Measurements from ENCODE around the gene C4orf50. TPM values are rescaled to one million over a fixed set of nuclear protein-coding genes. Genes with fewer than 3 reads are reported as not detected.

Gene C4orf50
- total and polyA plus RNA-seq, 10 of the 15 experiments (the other 5 are each of a cell fraction or from before 2014, with no cell fraction given), result 0.04 to 0.09 (median 0.05) TPM; not detected in 3

DNA sequence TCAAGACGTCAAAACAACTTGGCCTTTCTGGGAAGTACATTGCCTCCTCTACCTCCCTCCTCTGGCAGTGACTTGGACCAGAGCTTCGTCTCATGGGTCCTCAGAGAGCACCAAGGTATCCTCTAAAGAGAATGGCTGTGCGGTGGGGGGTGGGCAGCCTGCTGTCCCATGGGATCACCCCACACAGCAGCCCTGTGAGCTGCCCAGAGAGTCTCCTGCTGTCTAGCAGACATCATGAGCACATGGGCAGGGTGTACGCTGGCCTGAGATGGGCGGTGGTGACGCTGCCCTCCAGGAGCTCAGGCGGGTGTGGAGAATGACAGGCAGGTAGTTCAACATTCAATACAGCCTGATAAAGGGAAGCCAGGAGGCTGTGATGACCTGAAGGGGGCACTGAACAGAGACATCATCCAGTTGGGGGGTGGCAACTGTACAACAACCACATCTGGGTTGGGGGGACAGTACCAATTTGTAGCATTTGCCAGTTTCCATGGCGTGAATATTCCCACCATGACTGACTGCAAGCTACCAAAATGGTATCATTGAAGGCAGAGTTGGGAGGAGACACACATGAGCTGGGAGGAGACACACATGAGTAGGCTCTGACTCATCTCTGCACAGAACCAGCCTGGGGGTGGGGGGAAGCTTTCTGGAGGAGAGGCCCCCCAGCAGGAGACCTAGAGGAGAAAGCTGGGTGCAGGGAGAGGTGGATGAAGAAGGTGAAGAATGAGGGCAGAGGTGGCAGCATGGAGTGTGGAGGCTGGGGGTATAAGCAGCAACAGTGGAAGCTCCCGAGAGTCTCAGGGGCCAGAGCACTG is 35.9 kb downstream of the C4orf50 start:
- POLR2A ChIA-PET, result interaction anchor here (0.6 kb wide), 1 partner anchor 13 kb away, joined by 3 read pairs; no protein-coding TSS in a partner anchor
- Histone ChIP-seq H3K36me3 (ENCODE audit: control insufficient read depth in 2 of 2, insufficient read depth in 2 of 2, low read length in 1 of 2) (no peaks in the 10 kb centered on the region), H2AFZ (ENCODE audit: control insufficient read depth, low read depth, low read length) (no peak overlapping the region), H3K27me3 (replicated peaks in 1 of 2; ENCODE audit: control insufficient read depth in 2 of 2, insufficient read depth in 2 of 2, low read length in 1 of 2) (peaks cover 0 to 5% of the 10 kb centered on the region in 2 experiments; a peak in 1 of 4 replicates), H3K4me3 (no peak overlapping the region), H3K4me2 (ENCODE audit: control insufficient read depth, insufficient read depth) (peak overlapping the region; percentile 3; the same call in 1 of the 2 replicates), H4K20me1 (ENCODE audit: control insufficient read depth, insufficient read depth) (no peaks in the 10 kb centered on the region), H3K4me1 (ENCODE audit: control insufficient read depth, insufficient read depth, low read length) (peaks cover 6% of the 10 kb centered on the region), H3K27ac (ENCODE audit: control insufficient read depth, insufficient read depth) (no peak overlapping the region), H3K79me2 (ENCODE audit: control insufficient read depth, insufficient read depth, low read length) (no peaks in the 10 kb centered on the region), H3K9ac (ENCODE audit: control insufficient read depth, insufficient read depth, low read length) (no peak overlapping the region), H3K9me3 (replicated peaks; ENCODE audit: control insufficient read depth, insufficient read depth, low read length) (peaks cover 7% of the 10 kb centered on the region; the same call in 2 of the 3 replicates)
- SMC1A ChIA-PET (ENCODE audit: uncharacterized antibody, unreplicated experiment), result interaction anchor here (0.8 kb wide), 1 partner anchor 15 kb away, joined by 3 read pairs; no protein-coding TSS in a partner anchor
- in situ Hi-C loops (cut with MboI) (no loop called here), intact Hi-C loops (cut with micrococcal nuclease; ENCODE audit: unreplicated experiment) (no loop called here)
- DNase-seq (ENCODE audit: low read depth, low spot score) (no peak), ATAC-seq (no peak; the same call in 1 of the 3 replicates), FAIRE-seq (no peak)
- TF ChIP-seq BMI1 (IDR thresholded peaks at IDR 0.05; ENCODE audit: borderline replicate concordance) (no peak), IRF4 (IDR thresholded peaks at IDR 0.05; ENCODE audit: low read depth, low read length) (0 out of 2 replicates have a peak, but pooled peaks have one; percentile 30), JUNB (IDR thresholded peaks at IDR 0.05) (0 out of 2 replicates have a peak, but pooled peaks have one; percentile 10), EED (IDR thresholded peaks at IDR 0.05; ENCODE audit: low read depth) (0 out of 2 replicates have a peak, but pooled peaks have one; percentile 17)
- no TSS peak for BruUV-seq (replicated peaks)
- RAD21 ChIA-PET (ENCODE audit: unreplicated experiment), result no interaction called here
- 28% methylated on average over 9 of the region's 9 CpGs for WGBS (ENCODE audit: insufficient coverage, insufficient replicate concordance, low lambda C conversion rate, missing lambda C conversion rate)
- CTCF ChIA-PET, result interaction anchor here (0.6 to 3.8 kb wide), 6 partner anchors 16 to 988 kb away, joined by 3 to 21 read pairs (median 3); no protein-coding TSS in a partner anchor

DNA sequence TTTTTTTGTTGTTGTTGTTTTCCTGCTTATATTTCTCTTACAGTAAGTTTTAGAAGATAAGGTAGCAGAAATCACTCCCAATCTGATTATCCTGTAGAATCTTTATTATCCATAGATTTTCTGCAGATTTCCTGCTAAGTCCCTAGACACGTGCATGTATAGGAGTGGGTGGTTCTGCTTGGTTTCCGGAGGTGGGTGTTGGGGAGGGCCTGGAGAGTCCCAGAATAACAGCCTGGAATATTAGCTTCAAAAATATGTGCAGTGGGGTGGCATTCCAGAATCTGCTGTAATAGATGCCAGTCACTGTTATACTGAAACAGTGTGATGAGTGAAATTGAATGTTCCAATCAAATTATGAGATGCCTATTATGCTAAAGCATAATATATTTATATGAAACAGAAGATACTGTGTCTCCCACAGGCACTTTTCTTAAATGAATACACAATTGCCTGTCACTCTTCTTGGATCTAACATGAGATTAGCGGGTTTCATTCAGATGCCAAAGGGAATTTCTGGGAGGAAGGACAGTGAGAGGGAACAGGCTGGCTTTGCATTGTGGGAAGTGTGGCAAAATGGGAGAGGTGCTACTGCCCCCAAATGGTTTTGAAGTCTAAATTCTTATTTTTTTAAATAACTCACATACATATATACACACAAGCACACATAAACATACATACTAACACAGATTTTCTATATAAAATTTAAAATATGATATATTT is 37.6 kb downstream of the C4orf50 start:
- POLR2A ChIA-PET, result no interaction called here
- SMC1A ChIA-PET (ENCODE audit: uncharacterized antibody, unreplicated experiment), result no interaction called here
- Histone ChIP-seq H3K9me3 (replicated peaks; ENCODE audit: control insufficient read depth, insufficient read depth, low read length) (peaks cover 7% of the 10 kb centered on the region; the same call in 2 of the 3 replicates), H4K20me1 (ENCODE audit: control insufficient read depth, insufficient read depth) (no peaks in the 10 kb centered on the region), H3K36me3 (ENCODE audit: control insufficient read depth in 2 of 2, insufficient read depth in 2 of 2, low read length in 1 of 2) (no peaks in the 10 kb centered on the region), H3K4me2 (ENCODE audit: control insufficient read depth, insufficient read depth) (no peak overlapping the region), H3K27ac (ENCODE audit: control insufficient read depth, insufficient read depth) (no peak overlapping the region), H3K4me1 (ENCODE audit: control insufficient read depth, insufficient read depth, low read length) (peaks cover 6% of the 10 kb centered on the region), H3K4me3 (no peak overlapping the region), H3K9ac (ENCODE audit: control insufficient read depth, insufficient read depth, low read length) (no peak overlapping the region), H2AFZ (ENCODE audit: control insufficient read depth, low read depth, low read length) (no peak overlapping the region), H3K79me2 (ENCODE audit: control insufficient read depth, insufficient read depth, low read length) (no peaks in the 10 kb centered on the region), H3K27me3 (replicated peaks in 1 of 2; ENCODE audit: control insufficient read depth in 2 of 2, insufficient read depth in 2 of 2, low read length in 1 of 2) (peaks cover 0 to 5% of the 10 kb centered on the region in 2 experiments; a peak in 2 of 4 replicates)
- intact Hi-C loops (cut with micrococcal nuclease; ENCODE audit: unreplicated experiment), result no loop called here
- in situ Hi-C loops (cut with MboI), result no loop called here
- CTCF ChIA-PET, result no interaction called here
- DNase-seq (ENCODE audit: low read depth, low spot score) (no peak), ATAC-seq (no peak), FAIRE-seq (no peak)
- RAD21 ChIA-PET (ENCODE audit: unreplicated experiment), result no interaction called here
- no TSS peak for BruUV-seq (replicated peaks)
- WGBS (ENCODE audit: insufficient coverage, insufficient replicate concordance, low lambda C conversion rate, missing lambda C conversion rate), result 50% methylated on average over 3 of the region's 3 CpGs
- TF ChIP-seq RAD21 (IDR thresholded peaks at IDR 0.05; ENCODE audit: insufficient read depth, low read depth, low read length), result no peak
- TF ChIP-seq EP300 (IDR thresholded peaks at IDR 0.05; ENCODE audit: borderline replicate concordance in 1 of 2, control insufficient read depth in 1 of 2, low read depth in 2 of 2, low read length in 2 of 2), result no peak
- TF ChIP-seq BMI1 (IDR thresholded peaks at IDR 0.05; ENCODE audit: borderline replicate concordance), result no peak
- no peak for TF ChIP-seq ZNF24 (IDR thresholded peaks at IDR 0.05)
- TF ChIP-seq MXI1 (IDR thresholded peaks at IDR 0.05; ENCODE audit: low read depth, low read length), result no peak
- TF ChIP-seq RFX5 (IDR thresholded peaks at IDR 0.05; ENCODE audit: low read depth, low read length), result no peak
- TF ChIP-seq, protein P1, sequence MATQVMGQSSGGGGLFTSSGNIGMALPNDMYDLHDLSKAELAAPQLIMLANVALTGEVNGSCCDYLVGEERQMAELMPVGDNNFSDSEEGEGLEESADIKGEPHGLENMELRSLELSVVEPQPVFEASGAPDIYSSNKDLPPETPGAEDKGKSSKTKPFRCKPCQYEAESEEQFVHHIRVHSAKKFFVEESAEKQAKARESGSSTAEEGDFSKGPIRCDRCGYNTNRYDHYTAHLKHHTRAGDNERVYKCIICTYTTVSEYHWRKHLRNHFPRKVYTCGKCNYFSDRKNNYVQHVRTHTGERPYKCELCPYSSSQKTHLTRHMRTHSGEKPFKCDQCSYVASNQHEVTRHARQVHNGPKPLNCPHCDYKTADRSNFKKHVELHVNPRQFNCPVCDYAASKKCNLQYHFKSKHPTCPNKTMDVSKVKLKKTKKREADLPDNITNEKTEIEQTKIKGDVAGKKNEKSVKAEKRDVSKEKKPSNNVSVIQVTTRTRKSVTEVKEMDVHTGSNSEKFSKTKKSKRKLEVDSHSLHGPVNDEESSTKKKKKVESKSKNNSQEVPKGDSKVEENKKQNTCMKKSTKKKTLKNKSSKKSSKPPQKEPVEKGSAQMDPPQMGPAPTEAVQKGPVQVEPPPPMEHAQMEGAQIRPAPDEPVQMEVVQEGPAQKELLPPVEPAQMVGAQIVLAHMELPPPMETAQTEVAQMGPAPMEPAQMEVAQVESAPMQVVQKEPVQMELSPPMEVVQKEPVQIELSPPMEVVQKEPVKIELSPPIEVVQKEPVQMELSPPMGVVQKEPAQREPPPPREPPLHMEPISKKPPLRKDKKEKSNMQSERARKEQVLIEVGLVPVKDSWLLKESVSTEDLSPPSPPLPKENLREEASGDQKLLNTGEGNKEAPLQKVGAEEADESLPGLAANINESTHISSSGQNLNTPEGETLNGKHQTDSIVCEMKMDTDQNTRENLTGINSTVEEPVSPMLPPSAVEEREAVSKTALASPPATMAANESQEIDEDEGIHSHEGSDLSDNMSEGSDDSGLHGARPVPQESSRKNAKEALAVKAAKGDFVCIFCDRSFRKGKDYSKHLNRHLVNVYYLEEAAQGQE (IDR thresholded peaks at IDR 0.05; ENCODE audit: low read depth, low read length), result no peak
- no peak for TF ChIP-seq TARDBP (IDR thresholded peaks at IDR 0.05; ENCODE audit: borderline replicate concordance)

Data from GM12878 (cell line).